GM19099 (cell line): ENCODE data around the gene KDM1B.

Source experiments
- POLR2A ChIP-seq: IDR thresholded peaks from 3 replicates; pipeline ENCODE4 v1.6.1; 2011; ENCODE audit warnings: low read depth; ENCODE audit not compliant: insufficient read length; ENCODE audit errors: extremely low read depth

The KDM1B gene

GRCh38 chr6:18139935-18140621 is 15.1 kb upstream of the KDM1B start:
- no peak for TF ChIP-seq POLR2A

- no peak for TF ChIP-seq POLR2A
Observed at GRCh38 chr6:18141805-18142590, 13.2 kb upstream of the KDM1B start.

GRCh38 chr6:18142591-18142861 is 12.7 kb upstream of the KDM1B start:
- no peak for TF ChIP-seq POLR2A

- no peak for TF ChIP-seq POLR2A
Observed at GRCh38 chr6:18147160-18147559, 8.1 kb upstream of the KDM1B start.

- TF ChIP-seq POLR2A: no peak
Observed at GRCh38 chr6:18147616-18148015, 7.6 kb upstream of the KDM1B start.

GRCh38 chr6:18148304-18149025 is 6.8 kb upstream of the KDM1B start:
- TF ChIP-seq POLR2A: no peak

- no peak for TF ChIP-seq POLR2A
Observed at GRCh38 chr6:18151801-18152200, 3.4 kb upstream of the KDM1B start.

- no peak for TF ChIP-seq POLR2A
Observed at GRCh38 chr6:18153311-18153703, 1.9 kb upstream of the KDM1B start.

- no peak for TF ChIP-seq POLR2A
Observed at GRCh38 chr6:18154507-18155149, 594 bp upstream of the KDM1B start, which contains the start of gene TPMT. TPMT (minus strand) TSS chr6:18155077; CDS start chr6:18149127, 5,950 bp downstream.

- no peak for TF ChIP-seq POLR2A
Observed at GRCh38 chr6:18155864-18156421, 721 bp downstream of the KDM1B start.

- TF ChIP-seq POLR2A: no peak
Observed at GRCh38 chr6:18160911-18161310, 5.7 kb downstream of the KDM1B start.

- no peak for TF ChIP-seq POLR2A
Observed at GRCh38 chr6:18161431-18161830, 6.2 kb downstream of the KDM1B start.

GRCh38 chr6:18162401-18162800 is 7.2 kb downstream of the KDM1B start:
- no peak for TF ChIP-seq POLR2A

GRCh38 chr6:18165751-18166150 is 10.5 kb downstream of the KDM1B start:
- TF ChIP-seq POLR2A: no peak
